NCI-H82 treated with DMSO at 0.1 percent for 48 hours (cell line): Measurements from ENCODE around the gene FBXO24.

ENCODE experiments used
- DNase-seq: peaks from one replicate; lab custom pipeline; 2025; ENCODE audit not compliant: unreplicated experiment; lab: John Stamatoyannopoulos, UW

The FBXO24 gene

DNA sequence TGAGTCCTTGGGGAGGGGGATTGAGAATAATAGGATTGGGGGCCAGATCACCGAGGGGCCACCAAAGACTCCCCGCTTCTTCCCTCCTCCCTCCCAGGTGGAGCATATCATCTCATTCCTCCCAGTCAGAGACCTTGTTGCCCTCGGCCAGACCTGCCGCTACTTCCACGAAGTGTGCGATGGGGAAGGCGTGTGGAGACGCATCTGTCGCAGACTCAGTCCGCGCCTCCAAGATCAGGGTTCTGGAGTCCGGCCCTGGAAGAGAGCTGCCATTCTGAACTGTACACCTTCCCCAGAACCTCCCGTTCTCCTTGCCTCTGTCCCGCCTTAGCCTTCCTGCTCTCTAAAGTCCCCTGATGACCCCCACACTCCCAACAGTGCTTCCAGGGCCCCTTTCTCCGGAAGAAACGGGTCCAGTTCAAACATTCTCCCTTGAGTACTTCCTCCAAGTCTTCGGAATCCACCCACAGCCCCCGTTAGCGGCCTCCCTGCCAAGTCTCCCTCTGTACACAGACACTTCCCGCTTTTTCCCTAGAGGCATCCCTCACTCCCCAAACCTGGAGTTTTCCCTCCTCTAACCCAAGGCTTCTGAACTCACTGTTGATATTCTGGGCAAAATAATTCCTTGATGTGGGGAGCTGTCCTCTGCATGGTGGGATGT is 4.1 kb downstream of the FBXO24 start:
- DNase-seq, result no peak

DNA sequence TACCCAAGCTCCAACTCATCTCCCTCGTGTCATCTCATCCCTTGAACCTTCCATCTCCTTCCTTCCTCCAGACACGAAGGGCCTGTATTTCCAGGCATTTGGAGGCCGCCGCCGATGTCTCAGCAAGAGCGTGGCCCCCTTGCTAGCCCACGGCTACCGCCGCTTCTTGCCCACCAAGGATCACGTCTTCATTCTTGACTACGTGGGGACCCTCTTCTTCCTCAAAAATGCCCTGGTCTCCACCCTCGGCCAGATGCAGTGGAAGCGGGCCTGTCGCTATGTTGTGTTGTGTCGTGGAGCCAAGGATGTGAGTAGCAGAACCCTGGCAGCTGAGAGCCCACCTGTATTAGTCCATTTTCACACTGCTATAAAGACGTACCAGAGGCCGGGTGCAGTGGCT is 5.5 kb downstream of the FBXO24 start:
- DNase-seq, result no peak

DNA sequence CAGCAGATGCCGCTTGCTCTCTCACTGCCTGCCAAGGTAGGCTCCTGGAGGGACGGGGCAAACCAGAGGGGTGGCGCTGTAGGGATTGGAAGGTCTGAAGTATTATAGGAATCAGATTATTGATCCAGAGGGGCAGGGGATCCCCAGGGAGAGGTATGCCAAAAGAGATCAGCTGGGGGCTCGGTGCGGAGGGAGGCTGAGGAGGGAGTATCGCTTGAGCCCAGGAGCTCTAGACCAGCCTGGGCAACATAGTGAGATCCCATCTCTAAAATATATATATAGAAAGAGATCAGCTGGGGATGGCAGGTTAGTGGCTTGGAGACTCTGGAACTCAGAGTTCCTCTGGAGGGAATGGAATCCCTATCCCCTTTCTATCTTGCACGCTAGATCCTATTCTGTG is 9.1 kb downstream of the FBXO24 start:
- DNase-seq, result no peak

DNA sequence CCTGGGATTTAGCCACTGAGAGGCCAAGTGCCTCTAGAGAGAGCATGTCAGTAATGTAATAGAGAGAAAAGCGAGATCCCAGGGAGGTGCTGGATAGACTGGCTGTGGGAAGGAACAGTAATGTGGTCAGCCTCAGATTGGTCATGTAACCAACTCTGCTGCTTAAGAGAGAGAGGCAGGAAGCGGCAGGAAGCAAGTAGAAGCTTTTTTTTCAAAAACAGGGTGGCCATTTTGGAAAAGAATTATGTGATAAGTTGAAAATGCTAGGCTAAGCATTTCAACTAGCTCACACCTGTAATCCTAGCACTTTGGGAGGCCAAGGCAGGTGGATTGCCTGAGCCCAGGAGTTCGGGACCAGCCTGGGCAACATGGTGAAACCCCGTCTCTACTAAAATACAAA is 12.3 kb downstream of the FBXO24 start:
- DNase-seq, result no peak

DNA sequence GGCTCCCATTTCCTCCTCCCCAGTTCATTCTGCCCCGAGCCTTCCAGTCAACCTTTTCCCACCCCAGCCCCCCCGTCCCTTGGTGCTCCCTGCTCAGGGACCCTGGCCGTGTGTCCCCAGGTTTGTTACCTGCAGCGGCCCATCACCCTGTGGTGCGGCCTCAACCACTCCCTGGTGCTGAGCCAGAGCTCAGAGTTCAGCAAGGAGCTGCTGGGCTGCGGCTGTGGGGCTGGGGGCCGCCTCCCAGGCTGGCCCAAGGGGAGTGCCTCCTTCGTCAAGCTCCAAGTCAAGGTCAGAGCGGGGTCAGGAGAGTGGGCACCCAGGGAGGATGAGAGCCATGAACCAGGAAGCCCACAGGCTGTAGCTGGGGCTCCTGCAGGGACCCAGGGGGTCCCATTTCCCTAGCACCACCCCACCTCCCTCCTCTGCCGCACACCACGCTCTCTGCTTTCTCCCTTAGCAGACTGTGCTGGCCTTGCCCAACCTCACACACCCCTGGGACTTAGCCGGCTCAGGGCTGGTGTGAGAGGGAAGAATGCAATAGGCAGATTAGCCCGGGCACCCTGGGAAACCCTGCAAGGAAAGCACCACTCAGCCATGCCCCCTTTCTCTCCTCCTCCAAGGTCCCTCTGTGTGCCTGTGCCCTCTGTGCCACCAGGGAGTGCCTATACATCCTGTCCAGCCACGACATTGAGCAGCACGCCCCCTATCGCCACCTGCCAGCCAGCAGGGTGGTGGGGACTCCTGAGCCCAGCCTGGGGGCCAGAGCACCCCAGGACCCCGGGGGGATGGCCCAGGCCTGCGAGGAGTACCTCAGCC is 14.0 kb downstream of the FBXO24 start:
- DNase-seq, result no peak

DNA sequence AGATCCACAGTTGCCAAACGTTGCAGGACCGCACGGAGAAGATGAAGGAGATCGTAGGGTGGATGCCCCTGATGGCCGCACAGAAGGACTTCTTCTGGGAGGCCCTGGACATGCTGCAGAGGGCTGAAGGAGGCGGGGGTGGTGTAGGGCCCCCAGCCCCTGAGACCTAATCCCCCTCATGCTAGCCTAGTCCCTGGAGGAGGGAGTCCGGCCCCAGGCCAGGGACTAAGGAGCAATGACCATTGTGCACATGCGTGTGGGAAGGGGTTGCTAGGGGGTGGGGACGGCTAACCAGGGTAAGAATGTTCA is 14.6 kb downstream of the FBXO24 start:
- no peak for DNase-seq

DNA sequence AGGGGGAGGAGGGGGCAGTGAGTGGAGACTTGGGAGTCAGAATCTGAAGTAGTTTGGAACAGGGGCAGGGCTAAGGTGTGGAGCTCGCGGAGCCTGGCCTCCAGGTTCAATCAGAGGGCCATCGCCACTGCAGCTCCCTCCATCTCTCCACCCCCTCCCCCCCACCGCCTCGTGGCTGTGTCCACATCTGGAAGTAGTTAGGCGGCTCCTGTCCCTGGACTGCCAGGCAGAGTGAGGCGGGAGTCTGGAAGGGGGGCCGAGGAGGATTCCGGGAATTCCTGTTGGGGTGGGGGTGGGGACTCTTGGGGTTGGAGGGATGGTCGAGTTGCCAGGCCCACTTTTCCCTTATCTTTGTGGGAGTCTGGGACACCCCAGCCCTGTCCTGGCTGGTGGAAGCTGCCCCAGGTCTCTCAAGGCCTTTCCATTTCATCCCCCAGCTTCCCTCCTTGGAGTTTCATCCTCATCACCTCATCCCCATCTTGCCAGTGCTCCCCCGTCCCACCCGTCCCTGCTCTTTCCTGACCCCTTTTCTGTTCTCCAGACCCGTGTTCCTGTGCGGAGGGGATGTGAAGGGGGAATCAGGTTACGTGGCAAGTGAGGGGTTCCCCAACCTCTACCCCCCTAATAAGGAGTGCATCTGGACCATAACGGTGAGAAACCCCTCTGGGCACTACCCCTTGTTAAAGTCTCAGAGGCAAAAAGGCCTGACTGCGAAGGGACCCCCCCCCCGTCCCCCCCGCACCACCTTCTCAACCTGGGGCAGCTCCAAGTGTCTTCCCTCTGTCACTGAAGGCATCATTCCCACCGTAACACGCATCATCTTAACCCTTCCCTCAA is 17.0 kb downstream of the FBXO24 start:
- DNase-seq, result no peak

DNA sequence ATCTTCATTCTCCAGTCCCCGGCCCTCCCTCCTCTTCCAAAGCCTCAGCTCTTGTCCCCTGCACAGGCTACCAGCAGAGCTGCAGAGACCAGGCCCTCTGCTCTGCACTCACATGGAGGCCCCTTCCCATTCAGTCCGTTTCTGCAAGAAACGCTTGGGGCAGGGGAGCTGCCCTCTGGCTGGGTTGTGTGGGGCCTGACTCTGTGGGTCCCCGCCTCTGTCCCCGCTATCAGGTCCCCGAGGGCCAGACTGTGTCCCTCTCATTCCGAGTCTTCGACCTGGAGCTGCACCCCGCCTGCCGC is 17.5 kb downstream of the FBXO24 start:
- no peak for DNase-seq

DNA sequence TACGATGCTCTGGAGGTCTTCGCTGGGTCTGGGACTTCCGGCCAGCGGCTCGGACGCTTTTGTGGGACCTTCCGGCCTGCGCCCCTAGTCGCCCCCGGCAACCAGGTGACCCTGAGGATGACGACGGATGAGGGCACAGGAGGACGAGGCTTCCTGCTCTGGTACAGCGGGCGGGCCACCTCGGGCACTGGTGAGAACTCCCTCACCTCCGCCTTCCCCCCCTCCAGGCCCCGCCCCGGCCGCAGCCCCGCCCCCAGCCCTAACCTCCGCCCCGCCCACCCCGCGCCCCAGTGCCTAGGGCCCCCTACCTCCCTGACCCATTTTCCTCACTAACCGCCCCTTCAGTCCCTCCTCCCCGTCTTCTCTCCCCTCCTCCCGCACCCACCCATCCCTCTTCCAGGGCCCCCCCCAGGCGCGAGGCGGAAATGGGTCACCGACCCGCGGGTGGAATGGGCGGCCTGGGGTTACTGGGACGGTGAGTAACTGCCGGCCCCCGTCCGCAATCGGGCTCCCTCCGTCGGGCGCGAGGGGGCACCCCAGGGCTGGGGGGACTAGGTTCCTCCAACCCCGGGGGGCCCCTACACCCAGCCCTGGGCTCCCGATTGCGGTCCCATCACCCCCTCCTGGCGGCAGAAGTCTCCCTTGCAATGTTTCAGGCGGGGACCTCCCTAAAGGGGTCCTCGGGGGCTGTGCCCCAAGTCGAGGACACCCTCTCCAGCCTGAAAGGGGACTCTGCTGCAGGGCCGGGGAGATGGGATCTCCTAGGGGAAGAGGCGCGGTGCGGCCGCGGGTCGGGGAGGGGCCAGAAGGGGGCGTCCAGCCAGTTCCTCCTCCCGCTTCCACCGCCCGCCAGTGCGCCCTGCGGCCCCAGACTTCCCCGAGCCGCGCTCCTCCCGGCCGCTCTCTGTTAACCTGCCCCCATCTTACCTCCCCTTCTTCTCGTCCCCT is 18.2 kb downstream of the FBXO24 start:
- peak; percentile 5 for DNase-seq

DNA sequence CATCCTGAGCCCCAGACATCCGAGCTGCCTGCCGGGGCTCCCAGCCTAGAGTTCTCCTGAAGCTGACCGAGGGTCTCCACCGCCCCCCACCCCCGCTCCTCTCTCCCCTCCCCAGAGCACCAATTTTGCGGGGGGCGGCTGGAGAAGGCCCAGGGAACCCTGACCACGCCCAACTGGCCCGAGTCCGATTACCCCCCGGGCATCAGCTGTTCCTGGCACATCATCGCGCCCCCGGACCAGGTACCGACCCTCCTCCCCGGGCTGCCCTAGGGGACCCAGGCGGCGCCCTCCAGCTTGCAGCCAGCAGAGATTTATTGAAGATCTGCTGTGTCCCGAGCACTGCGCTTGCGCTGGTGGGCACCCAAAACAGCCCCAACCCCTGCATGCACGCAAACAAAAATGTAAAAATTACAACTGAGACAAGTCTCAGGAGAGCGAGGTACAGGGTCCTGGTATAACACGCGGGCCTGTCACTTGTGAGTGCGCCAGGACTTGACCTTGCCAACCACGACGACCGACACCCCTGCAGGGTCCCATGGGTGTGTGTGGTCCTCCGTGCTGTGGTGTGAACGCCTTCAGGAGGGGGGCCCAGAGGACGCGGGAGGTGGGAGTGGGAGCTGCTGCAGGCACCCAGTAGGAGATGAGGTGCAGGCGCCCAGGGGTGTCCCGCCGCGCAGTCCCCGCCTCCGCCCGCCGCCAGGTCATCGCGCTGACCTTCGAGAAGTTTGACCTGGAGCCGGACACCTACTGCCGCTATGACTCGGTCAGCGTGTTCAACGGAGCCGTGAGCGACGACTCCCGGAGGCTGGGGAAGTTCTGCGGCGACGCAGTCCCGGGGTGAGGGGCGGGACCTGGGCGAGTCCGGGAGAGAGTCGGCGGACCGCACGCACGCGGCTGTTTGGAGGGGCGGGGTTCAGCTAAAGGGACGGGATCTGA is 19.1 kb downstream of the FBXO24 start:
- no peak for DNase-seq

DNA sequence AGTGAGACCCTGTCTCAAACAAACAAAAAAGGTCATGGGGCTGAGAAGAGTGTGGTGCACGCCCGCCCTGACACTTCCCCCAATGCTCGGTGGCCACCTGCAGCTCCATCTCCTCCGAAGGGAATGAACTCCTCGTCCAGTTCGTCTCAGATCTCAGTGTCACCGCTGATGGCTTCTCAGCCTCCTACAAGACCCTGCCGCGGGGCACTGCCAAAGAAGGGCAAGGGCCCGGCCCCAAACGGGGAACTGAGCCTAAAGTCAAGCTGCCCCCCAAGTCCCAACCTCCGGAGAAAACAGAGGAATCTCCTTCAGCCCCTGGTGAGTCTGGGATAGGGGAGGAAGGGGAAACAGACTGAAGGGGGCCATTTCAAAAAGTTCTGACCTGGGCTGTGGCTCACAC is 20.2 kb downstream of the FBXO24 start:
- no peak for DNase-seq

DNA sequence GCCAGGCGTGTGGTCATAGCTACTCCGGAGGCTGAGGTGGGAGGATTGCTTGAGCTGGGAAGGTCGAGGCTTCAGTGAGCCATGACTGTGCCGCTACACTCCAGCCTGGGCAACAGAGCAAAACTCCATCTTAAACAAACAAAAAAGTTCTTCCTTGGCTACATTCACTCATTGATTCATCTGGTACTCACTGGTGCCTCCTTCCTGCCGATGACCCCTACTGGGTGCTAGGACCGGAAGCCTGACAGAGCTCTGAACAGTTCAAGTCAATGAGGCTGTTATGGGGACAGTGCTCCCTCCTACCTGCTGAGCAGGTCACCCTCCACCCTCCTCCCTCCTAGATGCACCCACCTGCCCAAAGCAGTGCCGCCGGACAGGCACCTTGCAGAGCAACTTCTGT is 21.0 kb downstream of the FBXO24 start:
- no peak for DNase-seq

DNA sequence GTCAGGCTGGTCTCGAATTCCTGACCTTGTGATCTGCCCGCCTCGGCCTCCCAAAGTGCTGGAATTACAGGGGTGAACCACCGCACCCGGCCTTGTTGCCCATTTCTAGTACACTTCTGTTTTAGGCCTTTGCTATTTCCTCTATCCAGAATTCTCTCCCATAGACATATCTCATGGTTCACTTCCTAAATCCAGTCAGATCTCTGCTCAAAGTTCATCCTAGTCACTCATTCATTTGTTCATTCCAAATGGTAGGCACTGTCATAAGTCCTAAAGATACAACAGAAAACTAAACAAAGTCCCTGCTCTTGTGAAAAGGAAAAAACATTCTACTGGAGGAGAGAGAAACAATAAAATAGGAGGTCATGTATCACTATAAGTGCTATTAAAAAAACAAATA is 23.8 kb downstream of the FBXO24 start:
- DNase-seq, result no peak

DNA sequence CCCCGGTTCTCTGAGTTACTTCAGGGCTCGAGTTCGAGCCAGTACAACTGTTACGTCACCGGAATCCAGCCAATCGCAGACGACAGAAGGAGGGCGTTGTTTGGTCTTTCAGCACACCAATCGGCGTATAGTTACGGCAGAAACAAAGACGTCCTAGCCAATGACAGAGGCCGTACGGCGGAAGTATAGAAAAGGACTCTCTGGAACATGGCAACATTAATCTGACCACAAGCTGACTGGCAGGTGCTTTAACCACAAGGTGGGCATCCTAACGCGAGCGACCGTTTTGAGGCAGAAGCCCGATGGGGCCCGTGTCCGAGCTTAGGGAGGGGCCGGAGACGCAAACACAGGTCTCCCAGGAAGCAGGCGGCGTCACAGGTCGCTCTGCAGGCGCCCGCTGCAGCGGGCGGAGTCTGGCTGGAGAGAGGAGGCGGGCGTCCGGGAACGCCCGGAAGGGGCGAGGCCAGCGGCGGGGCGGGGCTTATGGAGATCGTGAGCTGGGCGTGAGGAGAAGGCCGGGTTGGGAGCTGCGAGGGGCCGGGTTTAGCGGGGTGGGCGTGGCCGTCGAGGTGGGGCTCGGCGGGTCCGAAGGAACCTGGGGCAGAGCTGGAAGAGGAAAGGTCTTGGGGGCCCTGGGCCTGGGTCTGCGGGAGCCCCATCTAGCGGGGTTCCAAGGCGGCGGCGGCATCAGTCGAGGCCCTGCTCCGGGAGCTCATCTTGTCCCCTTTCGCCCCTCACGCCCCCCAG is 26.0 kb downstream of the FBXO24 start, which contains the start of gene MOSPD3:
TSS of gene MOSPD3 (plus strand) at position 558 of the 747 bp plus-strand sequence. CDS start 252 bp downstream, outside the sequence.
- peak; percentile 96 for DNase-seq

DNA sequence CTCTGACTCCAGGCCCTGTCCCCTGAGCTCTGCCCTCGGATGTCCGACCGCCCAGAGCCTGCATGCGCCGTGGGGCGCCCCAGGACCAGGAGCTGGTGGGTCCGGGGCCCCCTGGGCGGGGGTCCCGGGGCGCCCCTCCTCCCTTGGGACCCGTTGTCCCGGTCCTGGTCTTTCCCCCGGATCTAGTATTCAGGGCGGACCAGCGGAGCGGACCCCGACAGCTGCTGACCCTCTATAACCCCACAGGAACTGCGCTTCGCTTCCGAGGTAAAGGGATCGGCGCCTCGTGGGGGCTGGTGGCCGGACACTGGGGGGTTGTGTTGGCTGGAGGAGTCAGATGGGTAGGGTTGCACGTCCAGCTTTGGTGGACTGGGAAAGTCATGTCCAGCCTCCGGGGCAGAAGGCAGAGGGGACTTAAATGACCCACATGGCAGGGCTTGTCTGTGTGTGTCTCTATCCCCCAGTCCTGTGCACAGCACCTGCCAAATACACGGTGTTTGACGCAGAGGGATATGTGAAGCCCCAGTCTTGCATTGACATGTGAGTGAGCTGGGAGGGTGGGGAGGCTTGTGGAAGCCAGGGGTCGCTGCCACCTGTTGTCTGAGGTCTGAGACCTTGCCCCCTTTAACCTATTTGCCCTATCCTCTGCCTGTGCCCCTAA is 26.7 kb downstream of the FBXO24 start:
- DNase-seq, result no peak

DNA sequence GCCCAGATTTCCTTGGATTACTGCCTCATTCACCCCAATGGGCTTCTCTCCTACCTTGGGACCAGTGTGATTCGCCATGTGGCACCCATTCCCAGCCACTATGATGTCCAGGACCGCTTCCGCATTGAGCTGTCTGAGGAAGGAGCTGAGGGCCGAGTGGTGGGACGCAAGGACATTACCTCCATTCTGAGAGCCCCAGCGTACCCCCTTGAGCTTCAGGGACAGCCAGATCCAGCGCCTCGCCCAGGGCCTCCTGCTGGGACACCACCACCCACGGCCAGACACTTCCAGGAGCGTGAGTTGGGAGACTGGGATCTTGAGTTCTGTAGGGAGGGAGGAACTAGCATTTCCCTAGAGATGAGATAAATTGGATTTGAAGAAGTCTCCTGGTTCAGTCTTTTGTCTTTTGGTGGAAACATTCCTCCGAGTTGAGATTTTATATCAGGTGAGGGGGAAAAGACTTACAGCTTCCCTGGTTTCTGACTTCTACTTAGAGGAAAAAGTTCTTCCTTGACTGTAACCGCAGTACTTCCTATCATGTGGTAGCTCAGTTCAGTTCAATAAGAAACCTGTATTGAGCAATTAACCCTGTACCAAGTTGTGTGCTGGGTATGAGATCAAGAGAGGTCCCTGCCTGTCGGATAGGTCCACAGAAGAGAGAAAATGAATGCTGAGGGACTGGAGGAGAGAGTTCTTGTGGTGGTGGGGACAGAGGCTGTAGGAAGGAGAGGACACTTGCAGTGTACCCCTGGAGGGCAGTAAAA is 27.5 kb downstream of the FBXO24 start:
- no peak for DNase-seq

DNA sequence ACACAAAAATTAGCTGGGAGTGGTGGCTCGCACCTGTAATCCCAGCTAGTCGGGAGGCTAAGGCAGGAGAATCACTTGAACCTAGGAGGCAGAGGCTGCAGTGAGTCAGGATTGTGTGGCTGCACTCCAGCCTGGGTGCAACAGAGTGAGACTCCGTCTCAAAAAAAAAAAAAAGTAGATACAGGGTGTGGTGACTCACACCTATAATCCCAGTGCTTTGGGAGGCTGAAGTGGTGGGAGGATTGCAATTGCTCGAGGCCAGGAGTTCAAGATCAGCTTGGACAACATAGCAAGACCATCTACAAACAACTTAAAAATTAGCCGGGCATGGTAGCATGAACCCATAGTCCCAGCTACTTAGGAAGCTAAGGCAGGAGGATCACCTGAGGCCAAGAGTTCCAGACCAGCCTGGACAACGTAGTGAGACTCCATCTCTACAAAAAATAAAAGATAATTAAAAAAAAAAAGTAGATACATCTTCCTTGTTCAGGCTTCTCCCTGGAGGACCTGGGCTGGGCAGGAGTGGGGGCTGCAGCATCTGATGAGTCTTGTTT is 28.3 kb downstream of the FBXO24 start:
- no peak for DNase-seq

DNA sequence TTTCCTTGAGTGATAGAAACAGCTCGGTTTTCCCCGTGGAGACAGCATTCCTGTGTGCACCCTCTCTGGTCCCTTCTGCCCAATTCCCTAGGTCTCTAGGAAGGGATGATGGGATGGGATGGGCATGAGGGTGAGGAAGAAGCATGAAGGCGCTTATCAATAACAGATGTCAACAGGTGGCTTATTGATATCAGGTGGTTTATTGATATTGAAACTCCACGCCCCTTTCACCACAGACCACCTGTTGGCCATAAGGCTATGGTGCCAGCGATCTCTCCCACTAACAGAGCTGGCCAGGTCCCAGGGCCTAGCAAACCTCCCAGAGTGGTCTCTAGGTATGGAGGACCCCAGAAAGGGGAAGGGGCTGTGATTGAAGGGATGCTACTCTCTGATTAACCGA is 34.1 kb downstream of the FBXO24 start:
- no peak for DNase-seq
